ENCODE data around the gene HAAO.

Gene HAAO

GRCh38 chr2:42808301-42808700, 15.9 kb upstream of the HAAO start:
- no peak for DNase-seq (ENCODE audit: low read depth)
- H3K4me3 ChIP-seq (ENCODE audit: low read depth, low read length), result no peak overlapping the region
- no peak for TF ChIP-seq CTCF (IDR thresholded peaks at IDR 0.05; ENCODE audit: control insufficient read depth, extremely low read depth, insufficient read depth)

- no peak for DNase-seq (ENCODE audit: low read depth)
- no peak overlapping the region for H3K4me3 ChIP-seq (ENCODE audit: low read depth, low read length)
- TF ChIP-seq CTCF (IDR thresholded peaks at IDR 0.05; ENCODE audit: control insufficient read depth, extremely low read depth, insufficient read depth), result no peak
Measured at GRCh38 chr2:42806786-42807185, 14.4 kb upstream of the HAAO start.

DNA sequence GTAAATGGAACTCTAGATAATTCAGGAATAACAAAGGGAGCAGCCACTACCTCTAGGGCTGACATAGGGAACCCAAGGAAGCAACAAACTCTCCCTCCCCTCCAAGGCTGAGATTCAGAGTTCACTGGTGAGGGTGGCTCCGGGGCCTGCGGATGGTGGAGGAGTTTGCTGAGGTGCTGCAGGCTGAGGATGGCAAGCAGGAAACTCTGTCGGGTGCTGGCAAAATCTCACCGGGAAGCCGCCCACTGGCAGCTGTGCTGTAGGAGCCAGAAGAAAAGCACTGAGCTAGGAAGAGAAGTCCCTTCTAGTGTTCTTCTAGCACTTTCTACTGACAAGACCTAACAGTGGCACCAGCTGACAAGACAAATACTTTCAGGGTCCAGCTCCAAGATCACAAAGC, 12.5 kb upstream of the HAAO start:
- no peak for DNase-seq (ENCODE audit: low read depth)
- no peak for TF ChIP-seq CTCF (IDR thresholded peaks at IDR 0.05; ENCODE audit: control insufficient read depth, extremely low read depth, insufficient read depth)
- H3K4me3 ChIP-seq (ENCODE audit: low read depth, low read length), result no peak overlapping the region

DNA sequence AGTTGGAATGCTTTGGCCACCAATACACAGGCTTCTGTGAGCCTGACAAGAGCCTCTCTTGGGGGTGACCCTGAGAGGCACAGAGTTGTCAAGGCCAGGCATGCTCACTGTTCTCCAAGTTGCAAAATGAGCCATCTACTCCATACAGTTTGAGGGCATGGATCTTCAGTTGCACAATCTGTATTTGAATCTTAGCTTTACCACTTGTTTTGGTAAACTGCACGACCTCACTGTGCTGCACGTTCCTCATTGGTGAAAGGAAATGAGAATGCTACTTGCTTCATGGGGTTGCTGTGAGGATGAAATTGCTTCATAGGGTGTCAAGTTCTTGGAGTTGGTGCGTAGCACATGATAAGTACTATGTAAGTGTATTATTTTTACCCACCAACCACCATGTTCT, 12.0 kb upstream of the HAAO start:
- DNase-seq (ENCODE audit: low read depth), result no peak
- no peak overlapping the region for H3K4me3 ChIP-seq (ENCODE audit: low read depth, low read length)
- no peak for TF ChIP-seq CTCF (IDR thresholded peaks at IDR 0.05; ENCODE audit: control insufficient read depth, extremely low read depth, insufficient read depth)

- no peak overlapping the region for H3K4me3 ChIP-seq (ENCODE audit: low read depth, low read length)
- DNase-seq (ENCODE audit: low read depth), result no peak
- no peak for TF ChIP-seq CTCF (IDR thresholded peaks at IDR 0.05; ENCODE audit: control insufficient read depth, extremely low read depth, insufficient read depth)
Measured at GRCh38 chr2:42802150-42802549, 9.8 kb upstream of the HAAO start.

GRCh38 chr2:42801381-42801780, 9.0 kb upstream of the HAAO start:
- TF ChIP-seq CTCF (IDR thresholded peaks at IDR 0.05; ENCODE audit: control insufficient read depth, extremely low read depth, insufficient read depth), result no peak
- DNase-seq (ENCODE audit: low read depth), result no peak
- no peak overlapping the region for H3K4me3 ChIP-seq (ENCODE audit: low read depth, low read length)

- no peak for DNase-seq (ENCODE audit: low read depth)
- no peak for TF ChIP-seq CTCF (IDR thresholded peaks at IDR 0.05; ENCODE audit: control insufficient read depth, extremely low read depth, insufficient read depth)
- H3K4me3 ChIP-seq (ENCODE audit: low read depth, low read length), result no peak overlapping the region
Measured at GRCh38 chr2:42800981-42801380, 8.6 kb upstream of the HAAO start.

Data from LNCaP clone FGC (cell line).